ENCODE data around the gene ADGRA1.
A peak's percentile ranks its signal among the peaks of the same experiment; 100 is the strongest.

Gene ADGRA1

GRCh38 chr10:133114726-133115452 lies 27.2 kb downstream of the ADGRA1 start:
- DNase-seq = no peak

DNA sequence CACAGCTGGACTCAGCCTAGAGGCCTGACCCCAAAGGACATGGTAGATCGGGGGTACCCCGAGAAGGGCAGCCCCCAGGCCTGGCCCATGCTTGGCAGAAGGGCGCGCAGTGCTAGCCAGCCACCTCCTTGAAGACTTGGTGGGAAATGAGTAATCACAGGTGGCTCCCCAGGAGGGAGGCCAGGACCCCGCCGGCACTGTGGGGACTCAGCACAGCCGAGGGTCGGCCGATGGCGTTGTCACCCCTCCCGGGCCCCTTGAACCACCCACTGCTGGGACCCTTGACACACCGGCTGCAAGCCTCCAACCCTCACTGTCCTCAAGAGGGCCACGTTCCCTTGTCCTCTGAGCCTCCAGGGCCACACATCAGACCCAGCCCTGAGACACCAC lies 27.7 kb downstream of the ADGRA1 start:
- DNase-seq = no peak

DNA sequence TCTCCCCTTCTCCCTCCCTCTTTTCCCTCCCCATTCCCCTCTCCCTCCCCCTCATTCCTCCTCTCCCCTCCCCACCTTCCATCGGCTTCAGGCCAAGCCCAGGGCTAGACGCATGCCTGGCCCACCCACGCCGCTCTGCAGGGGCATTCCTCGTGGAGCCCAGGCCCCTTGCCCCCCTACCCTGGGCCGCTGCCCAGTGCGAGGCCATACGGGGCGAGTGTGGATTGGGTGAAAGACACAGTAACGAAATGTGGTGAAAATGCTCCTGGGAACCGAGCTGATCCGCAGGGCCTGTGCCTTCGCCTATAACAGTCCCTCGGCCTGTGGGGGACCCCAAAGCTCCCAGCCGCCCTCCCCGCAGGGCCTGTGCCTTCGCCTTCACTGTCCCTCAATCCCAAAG lies 28.3 kb downstream of the ADGRA1 start:
- DNase-seq = no peak

GRCh38 chr10:133116455-133116854 lies 28.7 kb downstream of the ADGRA1 start:
- no peak for DNase-seq

GRCh38 chr10:133117036-133117687 lies 29.4 kb downstream of the ADGRA1 start:
- DNase-seq = no peak

DNA sequence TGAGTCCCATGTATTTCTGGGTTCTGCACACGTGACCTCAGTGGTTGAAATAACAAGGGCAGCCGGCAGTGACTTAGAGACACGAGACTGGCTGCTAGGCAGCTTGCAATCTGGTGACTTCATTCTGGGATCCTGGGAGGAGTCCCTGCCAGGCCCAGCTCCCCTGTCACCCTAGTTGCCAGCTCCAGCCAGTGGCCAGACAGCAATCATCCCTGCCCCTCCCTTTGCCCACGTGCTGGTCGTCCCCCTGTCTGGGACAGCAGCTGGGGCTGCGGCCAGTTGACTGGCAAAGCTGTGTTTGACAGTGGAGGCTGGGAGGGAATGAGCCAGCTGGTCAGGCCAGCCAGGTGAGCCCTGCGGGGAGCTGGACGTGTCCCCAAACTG lies 30.0 kb downstream of the ADGRA1 start:
- DNase-seq = no peak

DNA sequence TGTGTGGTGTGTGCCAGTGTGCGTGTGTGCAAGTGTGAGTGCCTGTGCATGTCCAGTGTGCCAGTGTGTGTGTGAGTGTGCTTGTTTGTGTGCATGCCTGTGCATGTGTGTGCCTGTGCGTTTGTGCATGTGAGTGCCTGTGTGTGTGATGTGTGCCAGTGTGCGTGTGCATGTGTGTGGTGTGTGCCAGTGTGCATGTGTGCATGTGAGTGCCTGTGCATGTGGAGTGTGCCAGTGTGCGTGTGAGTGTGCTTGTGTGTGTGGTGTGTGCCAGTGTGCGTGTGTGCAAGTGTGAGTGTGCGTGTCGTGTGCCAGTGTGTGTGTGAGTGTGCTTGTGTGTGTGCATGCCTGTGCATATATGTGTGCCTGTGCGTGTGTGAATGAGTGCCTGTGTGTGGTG lies 33.8 kb downstream of the ADGRA1 start:
- DNase-seq = no peak

DNA sequence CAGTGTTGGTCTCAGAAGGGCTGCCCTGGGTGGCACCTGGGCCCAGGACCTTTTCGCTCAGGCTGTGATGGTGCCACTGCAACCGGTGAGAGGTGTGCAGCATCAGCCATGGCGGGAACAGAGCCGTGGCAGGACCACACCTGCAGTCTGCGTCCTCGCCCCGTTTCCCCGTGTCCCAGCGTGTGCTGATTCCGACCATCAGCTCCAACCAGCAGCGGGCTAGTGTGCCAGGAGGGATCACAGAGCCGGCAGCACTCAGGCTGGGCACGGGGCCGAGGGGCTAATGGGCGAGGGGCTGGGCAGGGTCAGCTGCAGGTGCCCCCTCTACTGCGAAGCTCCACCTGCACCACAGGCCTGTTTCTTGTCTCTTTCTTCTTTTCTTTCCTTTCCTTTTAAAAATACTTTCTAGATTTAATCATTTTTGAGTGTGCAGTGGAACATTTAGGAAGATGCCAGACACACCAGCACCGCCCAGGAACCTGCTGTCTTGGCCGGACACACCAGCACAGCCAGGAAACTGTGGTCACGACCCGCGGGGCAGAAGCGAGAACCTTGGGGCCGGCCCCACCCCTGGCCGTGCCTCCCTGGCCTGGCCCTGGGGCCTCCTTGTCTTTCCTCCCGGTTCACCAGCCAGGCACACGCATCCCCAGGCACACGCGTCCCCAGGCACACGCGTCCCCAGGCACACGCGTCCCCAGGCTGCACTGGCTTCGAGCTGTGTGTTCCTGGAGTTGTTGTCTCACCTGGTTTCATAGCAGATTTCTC lies 34.6 kb downstream of the ADGRA1 start:
- DNase-seq = no peak

- DNase-seq = no peak
Measured at GRCh38 chr10:133123050-133123745, 35.5 kb downstream of the ADGRA1 start.

GRCh38 chr10:133123746-133124356 lies 36.1 kb downstream of the ADGRA1 start:
- no peak for DNase-seq

GRCh38 chr10:133124357-133125211 lies 36.9 kb downstream of the ADGRA1 start:
- DNase-seq = no peak

DNA sequence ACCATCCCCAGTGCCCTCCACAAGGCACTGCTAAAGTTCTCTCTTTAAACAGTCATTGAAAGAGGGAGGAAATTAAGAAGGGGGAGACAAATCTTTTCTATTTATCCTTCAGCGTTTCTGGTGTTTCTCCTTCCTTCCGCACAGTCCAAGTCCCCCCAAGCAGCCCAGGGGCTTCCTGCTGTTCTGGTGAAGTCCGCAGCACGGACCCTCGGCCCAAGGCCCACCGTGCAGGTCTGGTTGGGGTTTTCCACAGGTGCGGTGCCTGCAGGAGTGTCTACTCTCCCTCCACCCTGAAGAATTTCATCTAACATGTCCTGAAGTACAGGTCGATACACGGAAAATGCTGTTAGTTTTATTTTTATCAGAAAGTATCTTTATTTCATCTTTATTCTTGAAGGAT lies 38.2 kb downstream of the ADGRA1 start:
- DNase-seq = no peak

DNA sequence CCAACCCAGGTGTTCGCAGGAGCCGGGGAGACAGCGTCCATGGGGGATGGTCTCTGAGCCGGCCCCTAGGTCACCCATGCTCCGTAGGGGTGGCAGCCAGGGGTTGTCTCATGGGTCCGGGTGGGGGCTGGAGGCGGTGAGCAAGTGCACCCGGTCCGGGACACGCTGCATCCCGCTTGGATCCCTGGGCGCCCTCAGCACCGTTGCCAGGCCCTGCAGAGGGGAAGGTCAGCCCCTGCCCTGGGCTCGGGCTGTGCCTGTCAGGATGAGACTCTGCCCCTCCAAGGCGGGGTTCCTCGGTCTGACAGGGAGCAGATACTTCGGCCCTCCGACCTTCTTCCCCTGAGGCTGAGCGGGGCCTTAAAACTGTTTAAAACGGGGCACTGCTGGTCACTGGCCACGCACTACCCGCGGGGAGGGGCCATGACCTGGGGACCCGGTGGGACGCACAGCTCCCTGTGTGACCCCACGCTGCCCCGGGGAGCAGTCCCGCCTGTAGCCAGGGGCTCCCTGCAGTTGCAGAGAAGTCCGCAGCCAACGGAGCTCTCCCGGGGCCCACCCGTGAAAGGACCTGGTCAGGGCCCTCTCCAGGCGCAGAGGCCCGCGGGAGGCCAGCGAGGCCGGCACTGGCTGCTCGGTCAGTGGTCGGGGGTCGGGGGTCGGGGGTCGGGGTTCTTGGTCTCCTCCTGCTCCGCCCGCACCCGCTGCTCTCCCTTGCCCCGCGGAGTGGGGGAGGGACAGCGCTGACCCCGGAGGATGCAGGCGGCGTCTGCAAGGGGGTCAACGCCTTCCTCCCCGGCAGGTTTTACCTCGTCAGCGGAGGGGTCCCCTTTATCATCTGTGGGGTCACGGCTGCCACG lies 38.9 kb downstream of the ADGRA1 start:
- no peak for DNase-seq

DNA sequence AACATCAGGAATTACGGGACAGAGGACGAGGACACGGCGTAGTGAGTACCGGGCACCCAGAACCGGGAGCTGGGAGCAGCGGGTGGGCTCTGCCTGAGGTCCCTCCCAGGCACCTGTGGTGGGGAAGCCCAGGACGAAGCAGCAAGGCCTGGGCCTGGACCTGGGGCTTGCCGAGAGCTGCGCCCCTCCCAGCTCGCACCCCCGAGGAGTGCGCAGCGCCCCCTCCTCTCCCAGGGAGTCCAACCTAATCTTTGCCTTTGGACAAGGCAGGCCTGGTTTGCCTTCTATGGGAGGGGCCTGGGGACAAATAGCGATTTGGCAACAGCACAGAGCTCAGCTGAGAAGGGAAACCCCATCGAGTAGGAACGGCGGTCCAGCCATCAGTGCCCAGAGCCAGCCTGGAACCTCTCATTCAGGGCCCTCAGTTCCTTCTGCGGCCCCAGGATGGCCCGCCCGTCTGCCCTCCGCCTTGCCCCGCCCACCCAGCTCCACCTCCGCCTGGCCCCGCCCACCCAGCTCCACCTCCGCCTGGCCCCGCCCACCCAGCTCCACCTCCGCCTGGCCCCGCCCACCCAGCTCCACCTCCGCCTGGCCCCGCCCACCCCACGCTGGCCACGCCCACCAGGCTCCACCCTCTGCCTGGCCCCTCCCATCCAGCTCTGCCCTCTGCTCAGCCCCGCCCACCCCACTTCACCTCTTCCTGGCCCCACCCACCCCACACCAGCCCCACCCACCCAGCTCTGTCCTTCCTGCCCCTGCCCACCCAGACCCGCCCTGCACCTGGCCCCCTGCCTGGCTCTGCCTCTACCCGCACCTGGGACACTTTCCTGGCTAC lies 39.8 kb downstream of the ADGRA1 start:
- peak; percentile 48 for DNase-seq

DNA sequence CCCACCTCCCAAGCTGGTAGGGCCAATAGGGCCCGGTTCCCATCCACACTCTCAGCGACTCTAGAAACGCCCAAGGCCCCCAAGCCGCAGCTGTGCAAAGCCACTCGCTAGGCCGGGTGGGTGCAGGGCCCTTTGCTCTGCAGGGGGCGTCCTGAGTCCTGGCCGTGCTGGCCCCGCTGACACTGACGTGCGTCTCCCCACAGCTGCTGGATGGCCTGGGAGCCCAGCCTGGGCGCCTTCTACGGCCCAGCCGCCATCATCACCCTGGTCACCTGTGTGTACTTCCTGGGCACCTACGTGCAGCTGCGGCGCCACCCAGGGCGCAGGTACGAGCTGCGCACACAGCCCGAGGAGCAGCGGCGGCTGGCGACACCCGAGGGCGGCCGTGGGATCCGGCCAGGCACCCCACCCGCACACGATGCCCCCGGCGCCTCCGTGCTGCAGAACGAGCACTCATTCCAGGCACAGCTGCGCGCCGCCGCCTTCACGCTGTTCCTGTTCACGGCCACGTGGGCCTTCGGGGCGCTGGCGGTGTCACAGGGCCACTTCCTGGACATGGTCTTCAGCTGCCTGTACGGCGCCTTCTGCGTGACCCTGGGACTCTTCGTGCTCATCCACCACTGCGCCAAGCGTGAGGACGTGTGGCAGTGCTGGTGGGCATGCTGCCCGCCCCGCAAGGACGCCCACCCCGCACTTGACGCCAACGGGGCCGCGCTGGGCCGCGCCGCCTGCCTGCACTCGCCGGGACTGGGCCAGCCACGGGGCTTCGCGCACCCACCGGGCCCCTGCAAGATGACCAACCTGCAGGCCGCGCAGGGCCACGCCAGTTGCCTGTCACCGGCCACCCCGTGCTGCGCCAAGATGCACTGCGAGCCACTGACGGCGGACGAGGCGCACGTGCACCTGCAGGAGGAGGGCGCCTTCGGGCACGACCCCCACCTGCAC lies 40.7 kb downstream of the ADGRA1 start:
- no peak for DNase-seq

DNA sequence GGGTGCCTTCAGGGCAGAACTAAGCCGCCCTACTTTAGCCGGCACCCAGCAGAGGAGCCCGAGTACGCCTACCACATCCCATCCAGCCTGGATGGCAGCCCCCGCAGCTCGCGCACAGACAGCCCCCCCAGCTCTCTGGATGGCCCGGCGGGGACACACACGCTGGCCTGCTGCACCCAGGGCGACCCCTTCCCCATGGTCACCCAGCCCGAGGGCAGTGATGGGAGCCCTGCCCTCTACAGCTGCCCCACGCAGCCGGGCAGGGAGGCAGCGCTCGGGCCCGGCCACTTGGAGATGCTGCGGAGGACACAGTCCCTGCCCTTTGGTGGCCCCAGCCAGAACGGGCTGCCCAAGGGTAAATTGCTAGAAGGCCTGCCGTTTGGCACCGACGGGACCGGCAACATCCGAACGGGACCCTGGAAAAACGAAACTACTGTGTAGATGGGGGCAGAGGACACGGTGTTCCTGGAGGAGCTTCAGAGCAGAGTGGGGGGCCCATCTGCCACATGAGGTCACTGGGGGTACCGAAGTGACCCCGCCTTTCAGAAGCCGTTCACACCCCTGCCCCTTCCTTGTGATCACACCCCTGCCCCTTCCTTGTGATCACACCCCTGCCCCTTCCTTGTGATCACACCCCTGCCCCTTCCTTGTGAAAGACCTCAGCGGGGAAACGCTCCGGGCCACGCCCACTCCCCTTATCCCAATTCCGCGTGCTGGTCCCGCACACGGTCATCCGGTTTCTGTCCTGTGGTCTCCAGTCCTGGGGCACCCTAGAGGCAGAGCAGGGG lies 41.5 kb downstream of the ADGRA1 start:
- DNase-seq = no peak

DNA sequence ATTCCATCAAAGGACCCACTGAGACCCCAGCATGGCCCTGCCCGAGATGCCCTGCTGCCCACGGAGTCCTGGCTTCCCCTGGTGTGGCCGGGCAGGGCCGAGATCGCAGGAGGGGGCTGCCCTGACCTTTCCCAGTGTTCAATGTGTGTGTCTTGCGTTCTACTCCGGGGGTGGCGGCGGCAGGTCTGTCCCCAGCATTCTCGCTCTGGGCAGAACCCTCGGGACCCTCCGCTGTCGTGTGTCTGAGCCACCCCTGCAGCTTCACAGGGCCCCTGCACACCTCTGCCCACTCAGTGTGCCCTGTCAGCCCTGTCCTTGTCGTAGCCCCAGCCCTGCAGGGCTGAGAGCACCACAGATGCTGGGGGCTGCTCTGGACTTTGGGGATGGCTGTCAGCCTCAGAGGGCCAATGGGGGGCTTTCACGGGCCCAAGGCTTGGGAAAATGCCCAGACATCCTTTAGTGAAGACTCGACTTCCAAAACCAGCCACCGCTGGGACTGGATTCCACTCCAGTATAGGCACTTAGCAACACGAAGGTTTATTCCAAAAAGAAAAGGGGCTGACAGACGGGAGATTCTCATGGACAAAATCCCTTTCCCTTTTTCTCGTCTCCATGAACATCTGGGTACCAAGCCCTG lies 42.3 kb downstream of the ADGRA1 start:
- DNase-seq = no peak

- DNase-seq = no peak
Measured at GRCh38 chr10:133130602-133131001, 42.9 kb downstream of the ADGRA1 start.
